ENCODE results near the gene SYNJ2.

Gene SYNJ2

GRCh38 chr6:158043008-158043407 lies 61.3 kb downstream of the SYNJ2 start:
- TF ChIP-seq CTCF (IDR thresholded peaks at IDR 0.05; ENCODE audit: control insufficient read depth, insufficient read depth, low read depth, low read length, missing control alignments): no peak
- DNase-seq (ENCODE audit: low read depth): no peak
- H3K4me3 ChIP-seq (ENCODE audit: control insufficient read depth, low read depth, low read length): no peak overlapping the region

GRCh38 chr6:158043586-158044524 lies 62.2 kb downstream of the SYNJ2 start:
- no peak overlapping the region for H3K4me3 ChIP-seq (ENCODE audit: control insufficient read depth, low read depth, low read length)
- DNase-seq (ENCODE audit: low read depth): no peak
- no peak for TF ChIP-seq CTCF (IDR thresholded peaks at IDR 0.05; ENCODE audit: control insufficient read depth, insufficient read depth, low read depth, low read length, missing control alignments)

- DNase-seq (ENCODE audit: low read depth): no peak
- TF ChIP-seq CTCF (IDR thresholded peaks at IDR 0.05; ENCODE audit: control insufficient read depth, insufficient read depth, low read depth, low read length, missing control alignments): no peak
- no peak overlapping the region for H3K4me3 ChIP-seq (ENCODE audit: control insufficient read depth, low read depth, low read length)
These were observed 62.8 kb downstream of the SYNJ2 start for GRCh38 chr6:158044525-158044888.

- no peak for DNase-seq (ENCODE audit: low read depth)
- H3K4me3 ChIP-seq (ENCODE audit: control insufficient read depth, low read depth, low read length): no peak overlapping the region
- TF ChIP-seq CTCF (IDR thresholded peaks at IDR 0.05; ENCODE audit: control insufficient read depth, insufficient read depth, low read depth, low read length, missing control alignments): no peak
These were observed 64.8 kb downstream of the SYNJ2 start for GRCh38 chr6:158046201-158047126.

GRCh38 chr6:158047127-158047518 lies 65.5 kb downstream of the SYNJ2 start:
- no peak for TF ChIP-seq CTCF (IDR thresholded peaks at IDR 0.05; ENCODE audit: control insufficient read depth, insufficient read depth, low read depth, low read length, missing control alignments)
- DNase-seq (ENCODE audit: low read depth): peak; percentile 55
- H3K4me3 ChIP-seq (ENCODE audit: control insufficient read depth, low read depth, low read length): no peak overlapping the region

- no peak overlapping the region for H3K4me3 ChIP-seq (ENCODE audit: control insufficient read depth, low read depth, low read length)
- TF ChIP-seq CTCF (IDR thresholded peaks at IDR 0.05; ENCODE audit: control insufficient read depth, insufficient read depth, low read depth, low read length, missing control alignments): no peak
- no peak for DNase-seq (ENCODE audit: low read depth)
These were observed 66.1 kb downstream of the SYNJ2 start for GRCh38 chr6:158047563-158048323.

All from AG09309 (cell line).